GM19238 (cell line): ENCODE data around the gene ARL16.

Experiments used
- DNase-seq: peaks from one replicate; pipeline ENCODE4 v3.0.0; 2011; ENCODE audit warnings: low spot score; ENCODE audit not compliant: insufficient read length

The ARL16 gene

GRCh38 chr17:81647640-81648012, 36.0 kb downstream of the ARL16 start:
- DNase-seq, result no peak

DNA sequence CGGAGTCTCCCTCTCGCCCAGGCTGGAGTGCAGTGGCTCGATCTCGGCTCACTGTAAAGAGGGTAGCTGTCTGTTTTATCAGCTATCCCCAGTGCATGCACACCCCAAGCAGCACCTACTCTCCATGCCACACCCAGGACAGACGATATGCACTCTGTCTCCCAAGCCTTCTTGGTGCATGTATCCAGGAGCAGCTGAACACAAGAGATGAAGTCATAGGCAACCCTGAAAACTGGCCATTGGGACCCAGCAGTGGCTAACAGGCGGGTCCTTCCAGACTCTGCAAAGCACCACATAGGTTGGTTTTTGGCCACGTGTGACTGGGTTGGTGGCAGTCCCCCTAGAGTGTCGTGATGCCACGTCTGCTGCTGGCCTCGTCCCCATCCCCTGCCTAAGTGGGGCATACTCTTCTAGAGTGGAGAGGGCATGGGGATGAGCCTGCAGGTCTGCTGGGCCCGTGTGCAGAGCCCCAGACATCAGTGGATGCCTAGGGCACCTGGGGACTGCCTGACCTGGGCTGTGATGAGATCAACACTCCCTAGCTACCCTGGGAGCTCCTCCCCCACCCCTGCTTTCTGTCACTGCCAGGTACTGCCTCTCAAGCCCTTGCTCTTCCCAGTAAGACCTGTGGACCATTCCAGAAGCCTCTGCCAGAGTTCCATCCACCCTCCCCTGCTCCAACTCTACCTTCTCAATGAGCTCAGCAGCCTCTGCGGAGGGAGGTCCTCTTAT, 36.6 kb downstream of the ARL16 start:
- no peak for DNase-seq

- DNase-seq, result no peak
These were observed 38.3 kb downstream of the ARL16 start for GRCh38 chr17:81644976-81645952.

DNA sequence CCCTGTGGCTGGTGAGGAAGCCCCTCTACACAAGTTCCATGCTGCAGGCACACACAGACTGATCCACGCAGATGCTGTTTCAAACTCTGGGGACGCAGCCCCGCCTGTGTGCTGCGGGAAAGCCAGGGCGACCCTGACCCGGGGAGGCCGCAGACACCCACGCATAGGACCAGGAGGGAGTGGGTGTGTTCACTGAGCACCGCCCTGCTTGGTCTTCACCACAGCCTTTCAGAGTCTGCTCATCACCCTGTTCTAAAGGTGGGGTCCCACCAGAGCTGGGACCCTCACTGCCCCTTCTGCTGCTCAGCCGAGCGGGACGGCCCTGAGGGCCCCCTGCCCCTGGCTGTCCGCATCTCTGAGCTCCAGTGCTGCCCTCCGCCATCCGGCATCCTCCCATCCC, 39.1 kb downstream of the ARL16 start:
- no peak for DNase-seq

- DNase-seq, result no peak
These were observed 41.6 kb downstream of the ARL16 start for GRCh38 chr17:81641825-81642489.

- no peak for DNase-seq
These were observed 43.6 kb downstream of the ARL16 start for GRCh38 chr17:81640011-81640410.

DNA sequence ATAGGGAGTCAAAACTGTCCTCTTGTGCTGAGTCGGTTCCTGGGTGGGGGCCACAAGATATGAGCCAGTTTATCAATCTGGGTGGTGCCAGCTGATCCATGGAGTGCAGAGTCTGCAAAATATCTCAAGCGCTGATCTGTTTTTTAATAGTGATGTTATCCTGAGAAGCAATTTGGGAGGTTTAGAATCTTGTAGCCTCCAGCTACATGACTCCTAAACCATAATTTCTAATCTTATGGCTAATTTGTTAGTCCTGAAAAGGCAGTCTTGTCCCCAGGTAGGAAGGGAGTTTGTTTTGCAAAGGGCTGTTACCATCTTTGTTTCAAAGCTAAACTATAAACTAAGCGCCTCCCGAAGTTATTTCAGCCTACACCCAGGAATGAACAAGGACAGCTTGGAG, 44.9 kb downstream of the ARL16 start:
- DNase-seq, result no peak

DNA sequence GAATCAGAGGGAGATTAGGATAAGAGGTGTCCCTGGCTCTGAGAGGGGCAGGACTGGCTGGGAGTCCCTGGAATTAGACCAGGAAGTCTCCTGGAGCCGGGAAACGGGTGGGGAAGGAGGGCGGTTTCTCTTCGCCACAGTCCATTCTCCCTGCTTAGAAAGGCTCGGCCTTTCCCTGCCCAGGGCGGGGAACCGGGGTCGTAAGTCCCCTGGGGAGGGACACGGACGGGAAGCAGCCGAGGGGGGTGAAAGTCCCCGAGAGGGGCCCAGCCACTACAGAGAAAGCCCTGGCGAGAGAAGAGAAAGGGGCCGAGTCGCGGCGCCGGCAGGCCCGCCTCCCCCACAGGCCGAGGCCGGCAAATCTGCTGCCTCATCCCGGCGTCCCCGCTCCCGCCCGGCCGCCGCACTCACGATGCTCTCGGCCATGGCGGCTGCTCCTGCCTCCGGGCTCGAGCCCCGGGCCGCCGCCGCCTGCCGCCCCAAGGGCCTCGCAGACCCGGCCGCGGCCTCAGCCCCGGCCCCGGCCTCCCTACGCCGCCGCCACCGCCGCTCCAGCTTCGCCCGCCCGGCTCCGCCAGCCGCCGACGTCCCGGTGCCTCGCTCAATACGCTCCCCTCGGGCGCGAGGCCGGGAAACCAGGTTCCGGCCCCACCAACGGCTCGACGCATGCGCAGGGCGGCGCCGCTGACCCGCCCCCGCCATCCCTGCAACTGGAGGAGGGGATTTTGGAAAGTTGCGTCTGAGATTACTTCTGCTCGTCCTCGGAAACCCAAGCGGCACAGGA, 46.9 kb downstream of the ARL16 start, which contains the start of the genes NPLOC4 and TSPAN10:
NPLOC4 (minus strand) TSS at position 608 of the 784 bp plus-strand sequence; CDS start at position 426, 182 bp downstream.
TSPAN10 (plus strand) TSS at position 692 of the 784 bp plus-strand sequence. CDS start 5,217 bp downstream, outside the sequence.
- DNase-seq, result peak; percentile 93

DNA sequence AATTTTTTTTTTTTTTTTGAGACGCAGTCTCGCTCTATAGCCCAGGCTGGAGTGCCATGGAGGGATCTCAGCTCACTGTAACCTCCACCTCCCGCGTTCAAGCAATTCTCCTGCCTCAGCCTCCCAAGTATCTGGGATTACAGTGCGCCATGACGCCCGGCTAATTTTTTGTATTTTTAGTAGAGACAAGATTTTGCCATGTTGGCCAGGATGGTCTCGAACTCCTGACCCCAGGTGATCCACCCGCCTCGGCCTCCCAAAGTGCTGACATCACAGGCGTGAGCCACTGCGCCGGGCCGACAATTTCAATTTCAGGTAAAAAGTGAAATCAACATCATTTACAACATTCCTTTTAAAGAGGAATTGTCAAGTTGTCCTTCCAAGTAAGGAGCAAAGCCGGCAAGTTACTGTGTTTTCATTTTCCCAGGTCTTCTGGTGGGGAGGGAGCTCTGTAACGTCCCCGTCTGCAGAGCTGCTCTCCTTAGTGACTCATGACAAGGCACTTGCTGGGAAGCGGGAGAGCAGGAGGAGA, 47.6 kb downstream of the ARL16 start:
- DNase-seq, result no peak

DNA sequence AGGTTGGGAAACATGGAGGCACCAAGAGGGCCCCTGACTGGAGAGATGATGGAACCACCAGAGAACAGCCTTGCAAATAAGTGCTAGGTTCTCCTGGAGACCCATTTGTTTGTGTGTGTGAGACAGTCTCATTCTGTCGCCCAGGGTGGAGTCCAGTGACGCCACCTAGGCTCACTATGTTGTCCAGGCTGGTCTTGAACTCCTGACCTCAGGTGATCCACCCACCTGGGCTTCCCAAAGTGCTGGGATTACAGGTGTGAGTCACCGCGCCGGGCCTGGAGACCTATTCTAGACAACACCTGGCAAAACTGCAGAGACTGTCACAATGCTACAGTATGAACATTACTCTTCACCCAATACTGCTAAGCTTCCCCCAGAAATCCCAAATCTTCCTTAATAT, 48.2 kb downstream of the ARL16 start:
- no peak for DNase-seq

DNA sequence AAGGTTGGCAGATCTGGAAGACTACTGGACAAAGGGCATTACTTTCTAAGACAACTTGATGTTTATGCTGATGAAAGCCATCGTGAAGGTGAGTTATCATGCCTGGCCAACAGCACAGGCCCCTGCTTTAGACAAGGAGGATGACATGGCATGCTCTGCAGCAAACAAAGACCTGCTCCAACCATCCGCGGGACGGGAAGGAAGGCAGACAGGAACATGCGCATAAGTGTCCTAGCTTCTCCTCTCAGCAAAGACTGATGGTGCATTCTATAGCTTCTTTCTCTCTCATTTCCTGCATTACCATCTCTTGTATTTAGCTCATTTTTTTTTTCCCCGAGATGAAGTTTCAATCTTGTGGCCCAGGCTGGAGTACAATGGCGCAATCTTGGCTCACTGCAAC, 52.1 kb downstream of the ARL16 start:
- no peak for DNase-seq
